HEK293 (cell line): Measurements from ENCODE around the gene WWOX.

Experiments
- CTCF ChIA-PET: fragments of 350-600 bp; formaldehyde crosslinking; extraction: SDS; loops from one replicate; lab custom pipeline; 2021; ENCODE audit warnings: antibody characterized with exemption; lab: Yijun Ruan, JAX
- POLR2A ChIA-PET: fragments of 300-600 bp; formaldehyde crosslinking; extraction: SDS; loops from one replicate; lab custom pipeline; 2020; ENCODE audit warnings: antibody characterized with exemption, inconsistent platforms; lab: Yijun Ruan, JAX
- H3K27ac ChIP-seq: fragments of 200-500 bp; sonication (Bioruptor generic); 2 replicates; pipeline ENCODE4 v1.5.1; 2014; ENCODE audit warnings: low read depth, low read length, control low read depth, inconsistent platforms; ENCODE audit errors: extremely low read depth
- H3K36me3 ChIP-seq, 2 experiments: fragments of 200-500 bp in 1 of 2; sonication (Bioruptor generic) in 1 of 2; 1 replicate in 1 of 2; 2 replicates in 1 of 2; pipeline ENCODE4 v1.5.1; 2014 to 2017; ENCODE audit warnings: inconsistent platforms in 2 of 2, low read length in 2 of 2; ENCODE audit not compliant: control insufficient read depth in 2 of 2, insufficient read depth in 1 of 2
- H3K4me1 ChIP-seq: fragments of 200-500 bp; sonication (Bioruptor generic); 2 replicates; pipeline ENCODE4 v1.5.1; 2014; ENCODE audit warnings: mild to moderate bottlenecking, low read length, inconsistent platforms; ENCODE audit not compliant: control insufficient read depth, insufficient read depth
- H3K4me3 ChIP-seq: 2 replicates; pipeline ENCODE4 v1.5.1; 2011; ENCODE audit warnings: low read depth, mild to moderate bottlenecking, control low read depth, low read length, moderate library complexity
- H3K9me3 ChIP-seq: fragments of 200-500 bp; sonication (Bioruptor generic); 2 replicates; pipeline ENCODE4 v1.5.1; 2014; ENCODE audit warnings: low read depth, low read length, inconsistent platforms; ENCODE audit not compliant: control insufficient read depth, insufficient read depth
- AEBP2 ChIP-seq: fragments of 450-650 bp; formaldehyde crosslinking; IDR thresholded peaks from 2 replicates; pipeline ENCODE4 v1.5.1; 2016; ENCODE audit warnings: missing biosample characterization, missing genetic modification characterization, borderline replicate concordance
- PBX3 ChIP-seq: sonication (generic); formaldehyde crosslinking; IDR thresholded peaks from 2 replicates; pipeline ENCODE4 v1.8.1; 2022; ENCODE audit warnings: mild to moderate bottlenecking, moderate library complexity, missing genetic modification reagents
- PRDM2 ChIP-seq: fragments of 450-650 bp; formaldehyde crosslinking; IDR thresholded peaks from 2 replicates; pipeline ENCODE4 v1.5.1; 2016; ENCODE audit warnings: missing biosample characterization, missing genetic modification characterization, borderline replicate concordance
- PRDM4 ChIP-seq: fragments of 450-650 bp; formaldehyde crosslinking; IDR thresholded peaks from 2 replicates; pipeline ENCODE4 v1.5.1; 2017; ENCODE audit warnings: missing biosample characterization, missing genetic modification characterization
- RBAK ChIP-seq: fragments of 450-650 bp; formaldehyde crosslinking; IDR thresholded peaks from 2 replicates; pipeline ENCODE4 v1.5.1; 2016; ENCODE audit warnings: missing biosample characterization, missing genetic modification characterization
- ZBTB1 ChIP-seq: fragments of 450-650 bp; formaldehyde crosslinking; IDR thresholded peaks from 2 replicates; pipeline ENCODE4 v1.5.1; 2016; ENCODE audit warnings: missing biosample characterization, missing genetic modification characterization
- ZBTB26 ChIP-seq: fragments of 450-650 bp; formaldehyde crosslinking; optimal IDR thresholded peaks from 2 replicates; pipeline ENCODE3; 2016; ENCODE audit warnings: missing biosample characterization, mild to moderate bottlenecking, missing genetic modification characterization
- ZBTB44 ChIP-seq: fragments of 450-650 bp; IDR thresholded peaks from 2 replicates; pipeline ENCODE4 v1.5.1; 2018; ENCODE audit warnings: missing biosample characterization, mild to moderate bottlenecking, missing genetic modification characterization
- ZNF488 ChIP-seq: fragments of 450-650 bp; formaldehyde crosslinking; IDR thresholded peaks from 2 replicates; pipeline ENCODE4 v1.5.1; 2016; ENCODE audit warnings: missing biosample characterization, missing genetic modification characterization
- ZNF558 ChIP-seq: fragments of 450-650 bp; formaldehyde crosslinking; IDR thresholded peaks from 2 replicates; pipeline ENCODE4 v1.5.1; 2016; ENCODE audit warnings: missing biosample characterization, missing genetic modification characterization
- ZNF658 ChIP-seq: fragments of 450-650 bp; formaldehyde crosslinking; IDR thresholded peaks from 2 replicates; pipeline ENCODE4; 2016; ENCODE audit warnings: missing biosample characterization, missing genetic modification characterization
- ZNF692 ChIP-seq: fragments of 450-650 bp; formaldehyde crosslinking; IDR thresholded peaks from 2 replicates; pipeline ENCODE4 v1.5.1; 2016; ENCODE audit warnings: missing biosample characterization, missing genetic modification characterization

The WWOX gene

GRCh38 chr16:78623796-78624195 is 524.3 kb downstream of the WWOX start:
- H3K27ac ChIP-seq: no peak overlapping the region
- no peaks in the 10 kb centered on the region for H3K9me3 ChIP-seq
- no peak overlapping the region for H3K4me3 ChIP-seq
- H3K4me1 ChIP-seq: no peaks in the 10 kb centered on the region
- CTCF ChIA-PET: no interaction called here
- TF ChIP-seq PRDM4 (tag by site-specific recombination) (no peak), ZBTB44 (no peak), ZNF692 (tag by site-specific recombination) (no peak), AEBP2 (tag by site-specific recombination) (no peak), PBX3 (no peak), ZNF558 (no peak), ZNF658 (tag by site-specific recombination) (no peak)
- no peaks in the 10 kb centered on the region for H3K36me3 ChIP-seq
- POLR2A ChIA-PET: no interaction called here

GRCh38 chr16:78624366-78624765 is 524.9 kb downstream of the WWOX start:
- H3K36me3 ChIP-seq: no peaks in the 10 kb centered on the region
- no peaks in the 10 kb centered on the region for H3K9me3 ChIP-seq
- H3K27ac ChIP-seq: no peak overlapping the region
- ChIA-PET POLR2A (no interaction called here), CTCF (no interaction called here)
- no peaks in the 10 kb centered on the region for H3K4me1 ChIP-seq
- no peak for TF ChIP-seq ZBTB1 (tag by site-specific recombination)
- TF ChIP-seq RBAK: no peak
- H3K4me3 ChIP-seq: no peak overlapping the region

GRCh38 chr16:78628461-78629045 is 529.1 kb downstream of the WWOX start:
- no peaks in the 10 kb centered on the region for H3K4me1 ChIP-seq
- no peak overlapping the region for H3K4me3 ChIP-seq
- ChIA-PET CTCF (no interaction called here), POLR2A (no interaction called here)
- H3K9me3 ChIP-seq: no peaks in the 10 kb centered on the region
- no peaks in the 10 kb centered on the region for H3K36me3 ChIP-seq
- H3K27ac ChIP-seq: no peak overlapping the region
- TF ChIP-seq ZNF488 (no peak), ZBTB26 (tag by site-specific recombination) (no peak), ZNF658 (tag by site-specific recombination) (no peak), PRDM2 (tag by site-specific recombination) (no peak)
